DMS 273 (cell line): ENCODE data around the gene S100A3.
"Not testable (repeated sequence)": the region's sequence is repeated elsewhere in the genome, so short reads cannot be mapped to it uniquely, and the experiment has no call there.

ENCODE experiments used
- DNase-seq: peaks from one replicate; lab custom pipeline; 2025; ENCODE audit not compliant: unreplicated experiment; lab: John Stamatoyannopoulos, UW

S100A3 gene

GRCh38 chr1:153548722-153549688 is at the start of gene S100A3:
Gene S100A3 (minus strand): TSS chr1:153549258. CDS start chr1:153548485, 773 bp downstream.
- peak; percentile 44 for DNase-seq

GRCh38 chr1:153598309-153599172 is 49.5 kb upstream of the S100A3 start:
- DNase-seq: peak; percentile 95

- no peak for DNase-seq
These were observed 48.1 kb upstream of the S100A3 start for GRCh38 chr1:153597206-153597605.

GRCh38 chr1:153592748-153593147 is 43.7 kb upstream of the S100A3 start:
- no peak for DNase-seq

- no peak for DNase-seq
These were observed 39.4 kb upstream of the S100A3 start for GRCh38 chr1:153588482-153588881.

GRCh38 chr1:153588033-153588432 is 39.0 kb upstream of the S100A3 start:
- DNase-seq: not testable (repeated sequence)

GRCh38 chr1:153587314-153587713 is 38.3 kb upstream of the S100A3 start:
- no peak for DNase-seq

GRCh38 chr1:153586347-153586746 is 37.3 kb upstream of the S100A3 start:
- no peak for DNase-seq

- no peak for DNase-seq
These were observed 35.9 kb upstream of the S100A3 start for GRCh38 chr1:153585006-153585405.

- DNase-seq: no peak
These were observed 34.9 kb upstream of the S100A3 start for GRCh38 chr1:153583976-153584375.

GRCh38 chr1:153583514-153583913 is 34.5 kb upstream of the S100A3 start:
- DNase-seq: not testable (repeated sequence)

- not testable (repeated sequence) for DNase-seq
These were observed 33.8 kb upstream of the S100A3 start for GRCh38 chr1:153582836-153583235.

- no peak for DNase-seq
These were observed 29.9 kb upstream of the S100A3 start for GRCh38 chr1:153578936-153579335.

GRCh38 chr1:153578490-153578889 is 29.4 kb upstream of the S100A3 start:
- DNase-seq: no peak

- no peak for DNase-seq
These were observed 28.6 kb upstream of the S100A3 start for GRCh38 chr1:153577624-153578051.

- no peak for DNase-seq
These were observed 28.1 kb upstream of the S100A3 start for GRCh38 chr1:153577138-153577537.

GRCh38 chr1:153575497-153575896 is 26.4 kb upstream of the S100A3 start:
- DNase-seq: not testable (repeated sequence)

GRCh38 chr1:153575081-153575491 is 26.0 kb upstream of the S100A3 start:
- not testable (repeated sequence) for DNase-seq

GRCh38 chr1:153573351-153573750 is 24.3 kb upstream of the S100A3 start:
- no peak for DNase-seq

GRCh38 chr1:153572569-153573015 is 23.5 kb upstream of the S100A3 start:
- DNase-seq: peak; percentile 91

- DNase-seq: no peak
These were observed 22.6 kb upstream of the S100A3 start for GRCh38 chr1:153571706-153572105.
